Measurements from ENCODE around the gene EMILIN1.

GRCh38 chr2:27073782-27074181 is 4.6 kb upstream of the EMILIN1 start:
- TF ChIP-seq CREB1 (IDR thresholded peaks at IDR 0.05; ENCODE audit: low read depth) = no peak
- no peak for TF ChIP-seq ZNF622 (IDR thresholded peaks at IDR 0.05)
- TF ChIP-seq, protein P1, sequence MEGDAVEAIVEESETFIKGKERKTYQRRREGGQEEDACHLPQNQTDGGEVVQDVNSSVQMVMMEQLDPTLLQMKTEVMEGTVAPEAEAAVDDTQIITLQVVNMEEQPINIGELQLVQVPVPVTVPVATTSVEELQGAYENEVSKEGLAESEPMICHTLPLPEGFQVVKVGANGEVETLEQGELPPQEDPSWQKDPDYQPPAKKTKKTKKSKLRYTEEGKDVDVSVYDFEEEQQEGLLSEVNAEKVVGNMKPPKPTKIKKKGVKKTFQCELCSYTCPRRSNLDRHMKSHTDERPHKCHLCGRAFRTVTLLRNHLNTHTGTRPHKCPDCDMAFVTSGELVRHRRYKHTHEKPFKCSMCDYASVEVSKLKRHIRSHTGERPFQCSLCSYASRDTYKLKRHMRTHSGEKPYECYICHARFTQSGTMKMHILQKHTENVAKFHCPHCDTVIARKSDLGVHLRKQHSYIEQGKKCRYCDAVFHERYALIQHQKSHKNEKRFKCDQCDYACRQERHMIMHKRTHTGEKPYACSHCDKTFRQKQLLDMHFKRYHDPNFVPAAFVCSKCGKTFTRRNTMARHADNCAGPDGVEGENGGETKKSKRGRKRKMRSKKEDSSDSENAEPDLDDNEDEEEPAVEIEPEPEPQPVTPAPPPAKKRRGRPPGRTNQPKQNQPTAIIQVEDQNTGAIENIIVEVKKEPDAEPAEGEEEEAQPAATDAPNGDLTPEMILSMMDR (IDR thresholded peaks at IDR 0.05 in 2 of 3, conservative IDR thresholded peaks at IDR 0.05 in 1 of 3; ENCODE audit: control insufficient read depth in 2 of 3, extremely low read depth in 1 of 3, insufficient read depth in 1 of 3, low read depth in 3 of 3, low read length in 3 of 3) = no peak
- TF ChIP-seq POLR2A (IDR thresholded peaks at IDR 0.05; ENCODE audit: low read depth, low read length) = no peak
- no peak for TF ChIP-seq BCL11A (IDR thresholded peaks at IDR 0.05; ENCODE audit: low read depth, low read length)
- TF ChIP-seq MEF2A (IDR thresholded peaks at IDR 0.05; ENCODE audit: insufficient read depth, low read depth, low read length) = no peak
- TF ChIP-seq NFYB (IDR thresholded peaks at IDR 0.05; ENCODE audit: insufficient read depth, low read depth, low read length) = no peak
- TF ChIP-seq, protein P2, sequence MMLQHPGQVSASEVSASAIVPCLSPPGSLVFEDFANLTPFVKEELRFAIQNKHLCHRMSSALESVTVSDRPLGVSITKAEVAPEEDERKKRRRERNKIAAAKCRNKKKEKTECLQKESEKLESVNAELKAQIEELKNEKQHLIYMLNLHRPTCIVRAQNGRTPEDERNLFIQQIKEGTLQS (IDR thresholded peaks at IDR 0.05; ENCODE audit: borderline replicate concordance, extremely low read depth, low read depth, low read length) = no peak

All from GM12878 (cell line).